Bronchial epithelial cell (primary cell): Measurements from ENCODE around the gene BGN. TPM values are rescaled to one million over a fixed set of nuclear protein-coding genes. Genes with fewer than 3 reads are reported as not detected.

ENCODE experiments used
- DNase-seq: peaks from one replicate; pipeline ENCODE4 v3.0.0-alpha.2; 2010; ENCODE audit warnings: low read depth
- FAIRE-seq: peaks from 2 replicates; lab custom pipeline; 2011; peaks lifted over from hg19 to GRCh38; lab: Jason Lieb, UNC
- H3K27me3 ChIP-seq: 2 replicates; pipeline ENCODE4 v1.5.1; 2011; ENCODE audit warnings: low read length; ENCODE audit not compliant: control insufficient read depth, insufficient read depth
- H3K36me3 ChIP-seq: 2 replicates; pipeline ENCODE4 v1.5.1; 2011; ENCODE audit warnings: low read length; ENCODE audit not compliant: control insufficient read depth, insufficient read depth
- H3K4me3 ChIP-seq: 2 replicates; pipeline ENCODE4 v1.5.1; 2011; ENCODE audit warnings: mild to moderate bottlenecking, low read depth, low read length, control low read depth
- CTCF ChIP-seq: IDR thresholded peaks from 2 replicates; pipeline ENCODE4 v1.5.1; 2011; ENCODE audit warnings: mild to moderate bottlenecking, moderate library complexity, low read length, control low read depth, inconsistent platforms; ENCODE audit not compliant: insufficient read depth, severe bottlenecking
- total RNA-seq: library from RNA; depleted of rRNA; stranded (reverse); fragments of >200 nt; gene quantifications from 2 replicates; pipeline ENCODE4 v1.2.1, GENCODE V29; 2014

The BGN gene
- total RNA-seq, 1 donor from 2014 or later: 0.26 TPM

- H3K36me3 ChIP-seq: no peaks in the 10 kb centered on the region
- no peaks in the 10 kb centered on the region for H3K27me3 ChIP-seq
- no peak for TF ChIP-seq CTCF
- FAIRE-seq (no peak), DNase-seq (no peak)
- no peak overlapping the region for H3K4me3 ChIP-seq
These were observed 62.0 kb downstream of the BGN start for GRCh38 chrX:153556767-153557166.

- no peaks in the 10 kb centered on the region for H3K27me3 ChIP-seq
- no peak for FAIRE-seq
These were observed 63.0 kb downstream of the BGN start for GRCh38 chrX:153557618-153558355.

More at GRCh38 chrX:153557618-153558355, 63.0 kb downstream of the BGN start:
- TF ChIP-seq CTCF: no peak
- no peak for DNase-seq
- Histone ChIP-seq H3K36me3 (no peaks in the 10 kb centered on the region), H3K4me3 (no peak overlapping the region)

Other genes starting within 250 kb of the BGN start
- not detected in 2 replicates for gene PNMA6F, start 173.2 kb upstream of the BGN start, total RNA-seq
- 3.6 and 3.9 TPM in 2 replicates for gene ZNF275, start 160.8 kb upstream of the BGN start, total RNA-seq
- gene PNMA6E, start 93.6 kb upstream of the BGN start, total RNA-seq: not detected in 2 replicates
- 0.53 and 1.3 TPM in 2 replicates for gene ZFP92, start 83.5 kb upstream of the BGN start, total RNA-seq
- 2.3 and 5.5 TPM in 2 replicates for gene TREX2, start 48.9 kb upstream of the BGN start, total RNA-seq
- 7.4 and 10.9 TPM in 2 replicates for gene HAUS7, start 24.4 kb upstream of the BGN start, total RNA-seq
- gene ATP2B3, start 22.7 kb downstream of the BGN start, total RNA-seq: not detected in 2 replicates
- 37.1 and 53.4 TPM in 2 replicates for gene CCNQ, start 104.2 kb downstream of the BGN start, total RNA-seq
- 0.77 and 1.3 TPM in 2 replicates for gene DUSP9, start 152.2 kb downstream of the BGN start, total RNA-seq
- 1.5 and 2.1 TPM in 2 replicates for gene PNCK, start 178.8 kb downstream of the BGN start, total RNA-seq
- gene SLC6A8, start 192.9 kb downstream of the BGN start, total RNA-seq: 42.4 and 49.3 TPM in 2 replicates
- gene BCAP31, start 229.4 kb downstream of the BGN start, total RNA-seq: 300 and 322 TPM in 2 replicates
- 1.7 and 1.8 TPM in 2 replicates for gene ABCD1, start 229.9 kb downstream of the BGN start, total RNA-seq